IPS-18c (cell line): Measurements from ENCODE around the gene SLC5A2.
"Not testable (repeated sequence)": the region's sequence is repeated elsewhere in the genome, so short reads cannot be mapped to it uniquely, and the experiment has no call there.

Experiments used
- H3K4me3 ChIP-seq: 2 replicates; pipeline ENCODE4 v1.7.0; 2013; ENCODE audit warnings: low read depth, mild to moderate bottlenecking, low read length, moderate library complexity; ENCODE audit not compliant: insufficient read depth
- H3K9me3 ChIP-seq: one replicate; pipeline ENCODE4 v1.6.1; 2013; ENCODE audit warnings: mild to moderate bottlenecking, low read length, moderate library complexity; ENCODE audit not compliant: control insufficient read depth, insufficient read depth

SLC5A2 gene

DNA sequence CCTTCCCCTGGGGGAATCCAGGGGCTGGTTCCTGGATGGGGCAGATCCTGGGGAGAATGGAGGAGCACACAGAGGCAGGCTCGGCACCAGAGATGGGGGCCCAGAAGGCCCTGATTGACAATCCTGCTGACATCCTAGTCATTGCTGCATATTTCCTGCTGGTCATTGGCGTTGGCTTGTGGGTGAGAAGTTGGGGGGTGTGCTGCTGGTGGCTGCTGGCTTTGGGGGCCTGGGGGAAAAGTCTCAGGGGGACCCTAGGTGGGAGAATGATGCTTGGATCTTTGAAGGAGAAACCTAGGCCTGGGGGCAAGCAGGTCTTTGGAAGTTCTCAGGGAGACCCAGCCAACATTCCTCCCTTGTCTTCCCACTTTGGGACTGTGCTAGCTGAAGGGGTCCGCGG, at the start of gene SLC5A2:
Gene SLC5A2 (plus strand): TSS at position 43 of the 400 bp plus-strand sequence. CDS start 14 bp downstream, at position 57.
- Histone ChIP-seq H3K4me3 (no peak within 1 kb of the TSS), H3K9me3 (no peaks in the 10 kb centered on the region)

DNA sequence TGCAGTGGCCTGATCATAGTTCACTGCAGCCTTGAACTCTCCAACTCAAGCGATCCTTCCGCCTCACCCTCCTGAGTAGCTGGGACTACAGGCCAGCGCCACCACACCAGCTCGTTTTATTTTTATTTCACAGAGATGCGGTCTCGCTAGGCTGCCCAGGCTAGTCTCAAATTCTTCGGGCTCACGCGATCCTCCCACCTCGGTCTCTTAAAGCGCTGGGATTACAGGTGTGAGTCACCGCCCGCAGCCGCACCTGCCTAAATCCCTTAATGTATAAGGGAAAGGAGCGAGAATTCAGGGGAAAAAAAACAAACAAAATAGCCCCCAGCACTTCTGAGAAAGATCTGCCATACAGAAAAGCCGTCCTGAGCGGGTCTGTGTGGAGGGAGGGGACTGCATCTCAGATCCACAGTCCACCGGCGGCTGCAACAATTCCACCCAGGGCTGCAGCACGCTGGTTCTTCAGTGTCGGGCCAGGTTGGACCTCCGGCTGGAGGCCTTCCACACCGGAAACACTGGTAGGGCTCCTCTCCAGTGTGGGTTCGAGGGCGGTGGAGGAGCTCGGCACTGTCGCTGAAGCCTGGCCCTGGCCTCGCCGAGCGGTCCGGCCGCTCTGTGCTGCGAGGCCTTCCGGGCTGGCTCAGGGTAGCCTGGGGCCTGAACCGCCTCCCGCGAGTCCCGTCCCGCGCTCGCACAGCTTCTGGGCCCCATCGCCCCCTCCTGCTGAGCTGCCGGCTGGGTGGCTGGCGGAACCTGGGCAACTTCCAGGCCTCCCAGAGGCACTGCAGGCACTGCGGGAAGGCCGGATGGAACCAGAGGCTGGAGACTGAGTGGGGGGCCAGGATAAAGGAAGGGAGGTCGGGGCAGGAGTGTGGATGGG, 47.3 kb upstream of the SLC5A2 start:
- Histone ChIP-seq H3K4me3 (no peak overlapping the region), H3K9me3 (no peaks in the 10 kb centered on the region)

DNA sequence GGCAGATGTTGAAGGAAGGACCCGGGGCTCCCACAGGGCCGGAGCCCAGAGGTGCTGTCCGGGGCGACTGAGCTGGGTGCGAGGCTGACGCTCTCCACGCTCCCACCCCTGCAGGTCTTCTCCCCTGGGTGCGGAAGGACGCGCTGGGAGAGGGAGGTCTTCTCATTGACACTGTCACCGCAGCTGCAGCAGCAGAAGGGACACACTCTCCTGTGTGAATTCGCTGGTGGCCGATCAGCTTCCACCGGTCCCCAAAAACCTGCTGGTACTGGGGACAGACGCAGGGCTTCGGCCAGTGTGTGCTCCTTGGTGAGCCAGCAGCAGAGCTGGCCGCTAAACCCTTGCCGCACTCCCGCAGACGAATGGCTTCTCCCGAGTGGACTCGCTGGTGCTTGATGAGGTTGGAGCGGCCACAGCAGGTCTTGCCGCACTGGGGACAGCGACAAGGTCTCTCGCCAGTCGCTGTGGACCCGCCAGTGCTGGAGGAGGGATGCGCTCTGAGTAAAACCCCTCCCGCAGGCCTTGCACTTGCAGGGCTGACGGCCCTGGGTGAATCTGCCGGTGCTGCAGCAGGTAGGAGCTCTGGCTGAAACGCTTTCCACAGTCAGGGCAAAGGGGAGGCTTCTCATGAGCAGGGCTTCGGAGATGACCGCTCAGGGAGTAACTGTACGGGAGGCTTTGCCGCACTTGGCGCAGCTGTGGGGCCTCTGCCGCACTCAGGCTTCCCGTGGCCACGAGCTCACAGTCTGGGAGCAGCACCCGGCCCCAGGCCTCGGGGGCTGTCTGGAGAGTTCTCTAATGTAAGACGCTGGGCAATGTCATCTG, 46.5 kb upstream of the SLC5A2 start:
- Histone ChIP-seq H3K4me3 (no peak overlapping the region), H3K9me3 (no peaks in the 10 kb centered on the region)

- no peaks in the 10 kb centered on the region for H3K9me3 ChIP-seq
- H3K4me3 ChIP-seq = no peak overlapping the region
Observed at GRCh38 chr16:31438414-31438813, 44.5 kb upstream of the SLC5A2 start.

DNA sequence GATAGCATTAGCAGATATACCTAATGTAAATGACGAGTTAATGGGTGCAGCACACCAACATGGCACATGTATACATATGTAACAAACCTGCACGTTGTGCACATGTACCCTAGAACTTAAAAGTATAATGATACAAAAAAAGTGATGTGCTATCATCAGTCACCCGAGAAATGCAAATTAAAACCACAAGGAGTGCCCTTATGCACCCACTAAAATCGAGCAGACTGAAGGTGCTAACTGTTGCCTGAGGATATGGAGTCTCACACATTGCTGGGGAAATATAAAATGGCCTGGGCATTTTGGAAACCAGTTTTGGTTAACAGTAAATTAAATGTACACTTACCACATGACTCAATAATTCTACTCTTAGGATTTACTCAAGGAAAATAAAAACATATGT, 43.9 kb upstream of the SLC5A2 start:
- not testable (repeated sequence) for H3K4me3 ChIP-seq, H3K9me3 ChIP-seq

DNA sequence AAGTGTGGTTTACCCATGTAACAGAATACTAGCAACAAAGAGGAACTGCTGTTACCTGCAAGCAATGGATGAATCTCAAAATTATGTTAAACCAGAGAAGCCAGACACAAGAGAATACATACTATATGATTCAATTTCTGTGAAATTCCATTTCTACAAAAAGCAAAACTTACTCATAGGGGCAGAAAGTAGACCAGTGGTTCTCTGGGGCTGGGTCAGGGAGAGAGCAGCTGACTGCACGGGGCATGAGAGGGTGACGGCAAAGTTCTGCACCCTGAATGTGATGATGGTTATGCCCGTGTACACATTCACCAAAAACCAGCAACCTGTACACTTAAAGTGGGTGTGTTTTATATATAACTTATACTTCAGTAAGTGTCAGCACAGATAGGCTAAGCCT, 43.4 kb upstream of the SLC5A2 start:
- Histone ChIP-seq H3K4me3 (no peak overlapping the region), H3K9me3 (no peaks in the 10 kb centered on the region)

DNA sequence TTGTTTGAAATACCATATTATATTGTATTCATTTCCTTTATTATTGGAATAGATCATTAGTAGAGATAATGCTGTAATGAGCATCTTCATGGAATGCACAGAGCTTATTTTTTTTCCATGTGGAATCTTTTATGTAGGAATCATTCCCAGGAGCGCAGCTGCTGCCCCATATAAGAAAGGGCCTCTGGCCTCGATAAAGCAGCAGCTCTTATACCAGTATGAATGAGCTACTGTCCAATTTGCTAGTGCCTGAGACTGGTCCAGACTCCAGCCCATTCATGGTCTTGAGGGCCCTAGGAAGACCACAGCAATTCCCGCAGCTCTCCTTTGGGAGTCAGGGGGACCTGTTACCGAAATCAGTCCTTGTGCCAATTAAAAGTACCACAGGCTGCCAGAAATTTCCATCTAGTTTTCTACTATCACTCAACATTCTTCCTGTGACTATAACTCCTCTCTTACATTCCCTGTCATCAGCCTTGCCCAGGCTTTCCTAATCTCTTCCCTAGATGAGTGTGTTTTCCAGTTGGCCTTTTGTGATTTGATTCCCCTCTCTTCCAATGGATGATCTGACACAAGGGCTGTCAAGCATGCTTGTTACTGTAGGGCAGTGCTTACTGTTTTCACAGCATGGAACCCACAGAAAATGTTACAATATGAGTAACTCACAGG, 42.3 kb upstream of the SLC5A2 start:
- H3K9me3 ChIP-seq = no peaks in the 10 kb centered on the region
- no peak overlapping the region for H3K4me3 ChIP-seq

DNA sequence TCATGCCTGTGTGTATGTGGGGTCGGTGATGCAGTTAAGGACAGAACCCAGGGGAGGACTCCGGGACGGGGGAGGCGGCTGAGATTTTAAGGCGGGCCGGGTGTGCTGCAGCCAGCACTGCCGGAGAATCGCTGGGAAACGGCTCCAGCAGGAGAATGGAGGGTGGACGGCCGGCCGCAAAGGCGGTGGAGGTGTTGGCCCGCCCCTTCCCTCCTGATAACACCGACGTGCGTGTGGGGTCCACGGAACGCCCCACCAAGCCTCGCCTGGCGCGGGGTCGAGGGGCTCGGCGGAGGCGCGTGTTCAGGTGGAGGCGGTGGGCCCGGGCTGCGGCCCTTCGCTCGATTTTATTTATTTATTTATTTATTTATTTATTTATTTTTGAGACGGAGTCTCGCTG, 41.0 kb upstream of the SLC5A2 start:
- H3K4me3 ChIP-seq = no peak overlapping the region; the same call in 1 of the 2 replicates
- H3K9me3 ChIP-seq = no peaks in the 10 kb centered on the region

- not testable (repeated sequence) for H3K4me3 ChIP-seq
Observed at GRCh38 chr16:31445931-31446330, 37.0 kb upstream of the SLC5A2 start.

DNA sequence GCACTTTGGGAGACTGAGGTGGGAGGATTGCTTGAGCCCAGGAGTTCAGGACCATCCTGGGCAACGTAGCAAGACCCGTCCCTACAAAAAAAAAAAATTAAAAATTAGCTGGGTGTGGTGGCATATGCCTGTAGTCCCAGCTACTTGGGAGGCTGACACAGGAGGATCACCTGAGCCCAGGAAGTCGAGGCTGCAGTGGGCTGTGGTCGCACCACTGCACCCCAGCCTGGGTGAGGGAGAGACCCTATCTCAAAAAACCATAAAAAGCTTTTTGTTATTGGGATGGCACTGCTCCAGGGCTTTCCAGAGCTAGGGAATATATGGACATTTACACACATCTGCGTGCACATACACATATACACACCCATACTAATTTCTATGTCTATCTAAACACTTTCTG, 31.7 kb upstream of the SLC5A2 start:
- H3K9me3 ChIP-seq = no peaks in the 10 kb centered on the region
- H3K4me3 ChIP-seq = no peak overlapping the region

More at GRCh38 chr16:31445931-31446330, 37.0 kb upstream of the SLC5A2 start:
- H3K9me3 ChIP-seq = not testable (repeated sequence)

- Histone ChIP-seq H3K9me3 (no peaks in the 10 kb centered on the region), H3K4me3 (no peak overlapping the region)
Observed at GRCh38 chr16:31451681-31452351, 31.1 kb upstream of the SLC5A2 start.

- Histone ChIP-seq H3K9me3 (no peaks in the 10 kb centered on the region), H3K4me3 (no peak overlapping the region)
Observed at GRCh38 chr16:31452631-31453106, 30.3 kb upstream of the SLC5A2 start.

DNA sequence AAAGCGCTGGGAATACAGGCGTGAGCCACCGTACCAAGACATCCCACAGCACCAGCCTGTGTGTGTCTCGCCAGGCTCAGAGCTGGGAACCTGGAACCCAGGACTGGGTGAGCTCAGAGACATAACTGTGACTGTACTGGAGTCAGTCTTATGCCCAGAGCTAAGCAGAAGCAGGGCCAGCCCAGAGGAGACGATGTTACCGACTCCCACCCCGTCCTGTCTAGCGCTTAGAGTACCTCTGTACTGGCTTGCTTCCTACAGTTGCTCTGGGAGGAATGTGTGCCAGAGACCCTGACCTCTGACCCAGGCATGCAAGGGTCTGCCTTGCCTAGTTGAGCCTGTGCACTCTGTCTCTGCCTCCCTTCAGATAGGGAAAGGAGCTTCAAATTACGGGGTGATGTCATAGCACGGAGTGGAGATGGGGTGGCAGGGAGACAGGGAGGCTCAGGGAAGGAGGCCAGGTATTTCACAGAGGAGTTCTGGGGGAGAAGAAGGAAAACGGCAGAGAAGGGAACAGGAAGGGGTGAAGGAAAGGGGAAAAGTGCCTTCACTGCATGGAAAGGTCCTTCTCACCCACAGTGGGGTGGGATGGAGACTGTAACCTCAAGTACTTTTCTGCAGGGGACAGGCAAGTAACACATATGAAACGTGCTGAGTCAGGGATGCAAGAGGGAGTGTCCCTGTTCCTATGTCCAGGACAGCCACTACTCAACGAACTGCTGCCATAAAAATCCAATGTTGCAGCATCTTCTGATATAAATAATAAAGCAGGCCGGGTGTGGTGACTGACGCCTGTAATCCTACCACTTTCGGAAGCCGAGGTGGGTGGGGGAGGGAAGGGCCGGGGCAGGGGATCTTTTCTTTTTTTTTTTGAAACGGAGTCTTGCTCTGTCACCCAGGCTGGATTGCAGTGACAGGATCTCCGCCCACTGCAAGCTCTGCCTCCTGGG, 29.4 kb upstream of the SLC5A2 start:
- Histone ChIP-seq H3K9me3 (no peaks in the 10 kb centered on the region), H3K4me3 (no peak overlapping the region)

- Histone ChIP-seq H3K4me3 (no peak overlapping the region), H3K9me3 (no peaks in the 10 kb centered on the region)
Observed at GRCh38 chr16:31455601-31456314, 27.2 kb upstream of the SLC5A2 start.

GRCh38 chr16:31456988-31457360, 25.9 kb upstream of the SLC5A2 start:
- no peaks in the 10 kb centered on the region for H3K9me3 ChIP-seq
- H3K4me3 ChIP-seq = no peak overlapping the region
